Measurements from ENCODE around the gene NPLOC4.

Gene NPLOC4

GRCh38 chr17:81518113-81518784 is 118.7 kb downstream of the NPLOC4 start:
- DNase-seq (ENCODE audit: low read depth) = no peak

GRCh38 chr17:81517339-81518112 is 119.4 kb downstream of the NPLOC4 start:
- DNase-seq (ENCODE audit: low read depth) = no peak

- no peak for DNase-seq (ENCODE audit: low read depth)
These were observed 119.9 kb downstream of the NPLOC4 start for GRCh38 chr17:81517009-81517338.

GRCh38 chr17:81516439-81516838 is 120.5 kb downstream of the NPLOC4 start:
- DNase-seq (ENCODE audit: low read depth) = no peak

GRCh38 chr17:81515530-81516041 is 121.3 kb downstream of the NPLOC4 start:
- DNase-seq (ENCODE audit: low read depth) = no peak

GRCh38 chr17:81514739-81515529 is 122.0 kb downstream of the NPLOC4 start:
- DNase-seq (ENCODE audit: low read depth) = no peak

- DNase-seq (ENCODE audit: low read depth) = no peak
These were observed 122.5 kb downstream of the NPLOC4 start for GRCh38 chr17:81514489-81514738.

- no peak for DNase-seq (ENCODE audit: low read depth)
These were observed 123.0 kb downstream of the NPLOC4 start for GRCh38 chr17:81513753-81514488.

- no peak for DNase-seq (ENCODE audit: low read depth)
These were observed 123.5 kb downstream of the NPLOC4 start for GRCh38 chr17:81513372-81513752.

- no peak for DNase-seq (ENCODE audit: low read depth)
These were observed 124.1 kb downstream of the NPLOC4 start, which contains the start of gene ACTG1 for GRCh38 chr17:81512562-81513371. Gene ACTG1, minus strand, starts transcription at chr17:81512799. Its CDS starts 445 bp downstream, at chr17:81512354.

- DNase-seq (ENCODE audit: low read depth) = no peak
These were observed 124.9 kb downstream of the NPLOC4 start for GRCh38 chr17:81511804-81512561.

GRCh38 chr17:81511554-81511803 is 125.4 kb downstream of the NPLOC4 start:
- DNase-seq (ENCODE audit: low read depth) = no peak

GRCh38 chr17:81510785-81511553 is 125.9 kb downstream of the NPLOC4 start:
- no peak for DNase-seq (ENCODE audit: low read depth)

- DNase-seq (ENCODE audit: low read depth) = no peak
These were observed 126.7 kb downstream of the NPLOC4 start for GRCh38 chr17:81509972-81510784.

- DNase-seq (ENCODE audit: low read depth) = no peak
These were observed 127.5 kb downstream of the NPLOC4 start for GRCh38 chr17:81509207-81509971.

- DNase-seq (ENCODE audit: low read depth) = no peak
These were observed 128.2 kb downstream of the NPLOC4 start for GRCh38 chr17:81508639-81509206.
